Stimulated activated CD4-positive, alpha-beta T cell treated with anti-CD3 and anti-CD28 coated beads, Interleukin-4, amount 100 ng/mL, for 48 hours (primary cell): Measurements from ENCODE around the gene ARPC2.
A peak's percentile ranks its signal among the peaks of the same experiment; 100 is the strongest.
"Not testable (repeated sequence)": the region's sequence is repeated elsewhere in the genome, so short reads cannot be mapped to it uniquely, and the experiment has no call there.

Experiments
- DNase-seq, 2 donors: peaks; one replicate each; pipeline ENCODE4 v3.0.0-alpha.2; 2020; ENCODE audit warnings: low read depth in 2 of 2

Gene ARPC2

GRCh38 chr2:218270721-218271486, 53.9 kb downstream of the ARPC2 start:
- no peak for DNase-seq

DNA sequence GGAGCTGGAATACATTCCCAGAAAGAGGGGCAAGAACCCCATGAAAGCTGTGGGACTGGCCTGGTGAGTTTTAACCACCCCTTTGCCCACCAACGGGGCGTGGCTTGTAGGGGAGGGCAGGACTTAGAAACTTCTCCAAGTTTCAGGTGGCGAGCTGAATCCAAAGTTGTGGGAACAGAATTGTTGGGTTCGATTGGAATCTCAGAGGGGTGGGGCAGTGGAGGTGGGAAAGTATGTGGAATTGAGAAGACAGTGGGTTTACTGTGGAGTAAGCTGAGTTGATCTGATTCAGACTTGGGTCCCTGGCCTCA, 54.5 kb downstream of the ARPC2 start:
- no peak for DNase-seq

GRCh38 chr2:218271865-218272530, 55.0 kb downstream of the ARPC2 start:
- DNase-seq: no peak

DNA sequence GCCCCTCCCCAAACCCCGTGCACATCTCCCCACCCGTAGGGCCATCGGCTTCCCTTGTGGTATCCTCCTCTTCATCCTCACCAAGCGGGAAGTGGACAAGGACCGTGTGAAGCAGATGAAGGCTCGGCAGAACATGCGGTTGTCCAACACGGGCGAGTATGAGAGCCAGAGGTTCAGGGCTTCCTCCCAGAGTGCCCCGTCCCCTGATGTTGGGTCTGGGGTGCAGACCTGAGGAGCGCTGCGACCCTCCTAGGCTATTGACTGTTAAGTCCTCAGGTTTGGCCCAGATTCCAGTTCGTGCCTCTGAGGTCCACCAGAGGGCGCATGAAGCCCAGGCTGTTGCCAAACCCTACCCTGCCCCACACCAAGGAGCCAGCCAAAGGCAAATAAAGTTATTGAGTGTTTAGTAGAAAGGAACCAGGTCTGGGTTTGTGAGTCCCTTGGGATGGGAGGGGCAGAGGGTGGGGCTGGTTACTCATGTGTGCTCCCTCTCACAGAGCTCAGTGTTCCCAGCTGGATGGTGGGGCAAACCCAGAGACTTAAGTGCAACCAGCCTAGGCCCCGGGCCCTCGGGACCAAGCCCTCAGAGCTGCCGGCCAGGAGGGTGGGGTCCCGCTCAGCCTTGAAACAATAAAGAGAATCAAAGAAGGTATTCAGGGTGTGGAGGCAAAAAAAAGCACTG, 55.7 kb downstream of the ARPC2 start:
- DNase-seq: peak; percentile 64 to 68

- not testable (repeated sequence) for DNase-seq
These were observed 56.4 kb downstream of the ARPC2 start for GRCh38 chr2:218273214-218273907.

GRCh38 chr2:218273908-218274249, 56.9 kb downstream of the ARPC2 start:
- DNase-seq: no peak

DNA sequence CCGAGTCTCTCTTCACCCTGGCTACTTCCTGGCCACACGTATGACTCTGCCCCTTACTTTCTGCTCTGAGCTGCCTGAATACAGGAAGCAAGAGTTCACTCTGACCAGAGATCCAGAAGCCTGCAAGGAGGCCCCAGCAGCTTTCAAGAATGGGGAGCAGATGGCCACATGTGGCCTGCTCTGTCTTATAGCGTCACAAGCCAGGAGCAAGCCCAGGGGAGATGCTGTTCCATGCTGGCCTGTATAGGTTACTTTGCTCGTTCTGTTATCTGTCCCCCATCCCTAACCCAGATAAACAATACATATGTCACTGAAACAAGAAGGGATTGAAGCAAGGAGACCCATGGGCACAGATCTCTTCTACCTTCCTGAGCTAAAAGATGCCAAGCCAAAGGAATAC, 57.6 kb downstream of the ARPC2 start:
- DNase-seq: no peak

GRCh38 chr2:218275371-218276072, 58.5 kb downstream of the ARPC2 start:
- no peak for DNase-seq

DNA sequence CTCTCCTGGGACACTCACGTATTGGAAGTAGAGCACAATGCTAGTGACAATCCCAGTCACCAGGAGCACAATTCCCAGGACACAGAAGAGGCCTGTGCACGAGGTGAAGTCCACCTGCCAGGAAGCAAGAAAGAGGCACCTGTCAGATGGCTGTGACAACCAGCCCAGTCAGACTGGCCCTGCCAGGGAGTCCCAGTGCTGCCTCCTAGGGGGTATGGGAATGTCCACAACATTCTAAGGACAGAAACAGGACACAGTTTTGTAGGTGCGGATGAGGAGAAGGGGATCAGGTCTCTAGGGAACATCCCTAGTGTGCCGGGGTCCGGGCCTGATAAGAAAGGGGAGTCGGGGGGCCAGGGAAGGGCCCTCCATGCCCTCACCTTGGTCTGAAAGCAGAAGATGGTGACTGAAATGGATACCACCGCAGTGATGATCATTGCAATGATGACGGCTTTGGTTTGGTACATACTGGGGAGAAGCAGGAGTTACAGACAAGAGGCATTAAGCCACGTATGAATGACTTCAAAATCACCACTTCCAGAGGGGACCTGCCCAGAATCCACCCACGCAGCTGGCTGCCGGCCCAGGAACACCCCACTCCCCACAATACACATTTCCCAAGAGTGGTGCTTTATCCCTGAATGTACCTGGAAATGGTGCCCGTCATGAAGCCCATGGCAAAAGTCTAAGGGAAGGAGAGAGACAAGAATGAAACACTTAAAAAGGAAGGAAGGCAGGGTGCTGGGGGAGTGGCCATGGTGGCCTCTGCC, 60.2 kb downstream of the ARPC2 start:
- DNase-seq: no peak

DNA sequence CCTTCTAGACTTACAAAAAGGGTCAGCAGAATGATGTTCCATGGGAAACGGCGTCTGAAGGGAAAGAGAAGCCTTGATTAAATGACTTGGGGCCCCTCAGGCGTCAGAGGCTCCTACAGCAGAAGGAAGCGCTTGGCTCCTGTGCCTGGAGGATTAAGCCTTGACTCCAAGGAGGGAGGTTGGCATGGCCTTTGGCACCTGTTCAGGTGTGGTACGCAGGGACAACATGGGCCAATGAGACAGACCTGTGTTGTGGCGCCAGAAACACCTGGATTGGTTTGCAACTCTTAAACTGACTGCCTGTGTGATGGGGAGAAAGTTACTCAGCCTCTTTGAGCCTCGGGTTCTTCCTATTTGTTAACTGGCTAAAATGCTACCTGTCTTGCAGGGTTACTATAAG, 60.9 kb downstream of the ARPC2 start:
- no peak for DNase-seq

- DNase-seq: no peak
These were observed 61.8 kb downstream of the ARPC2 start for GRCh38 chr2:218278531-218279360.

GRCh38 chr2:218280260-218280870, 63.4 kb downstream of the ARPC2 start:
- DNase-seq: no peak

- no peak for DNase-seq
These were observed 64.5 kb downstream of the ARPC2 start for GRCh38 chr2:218281449-218281848.

DNA sequence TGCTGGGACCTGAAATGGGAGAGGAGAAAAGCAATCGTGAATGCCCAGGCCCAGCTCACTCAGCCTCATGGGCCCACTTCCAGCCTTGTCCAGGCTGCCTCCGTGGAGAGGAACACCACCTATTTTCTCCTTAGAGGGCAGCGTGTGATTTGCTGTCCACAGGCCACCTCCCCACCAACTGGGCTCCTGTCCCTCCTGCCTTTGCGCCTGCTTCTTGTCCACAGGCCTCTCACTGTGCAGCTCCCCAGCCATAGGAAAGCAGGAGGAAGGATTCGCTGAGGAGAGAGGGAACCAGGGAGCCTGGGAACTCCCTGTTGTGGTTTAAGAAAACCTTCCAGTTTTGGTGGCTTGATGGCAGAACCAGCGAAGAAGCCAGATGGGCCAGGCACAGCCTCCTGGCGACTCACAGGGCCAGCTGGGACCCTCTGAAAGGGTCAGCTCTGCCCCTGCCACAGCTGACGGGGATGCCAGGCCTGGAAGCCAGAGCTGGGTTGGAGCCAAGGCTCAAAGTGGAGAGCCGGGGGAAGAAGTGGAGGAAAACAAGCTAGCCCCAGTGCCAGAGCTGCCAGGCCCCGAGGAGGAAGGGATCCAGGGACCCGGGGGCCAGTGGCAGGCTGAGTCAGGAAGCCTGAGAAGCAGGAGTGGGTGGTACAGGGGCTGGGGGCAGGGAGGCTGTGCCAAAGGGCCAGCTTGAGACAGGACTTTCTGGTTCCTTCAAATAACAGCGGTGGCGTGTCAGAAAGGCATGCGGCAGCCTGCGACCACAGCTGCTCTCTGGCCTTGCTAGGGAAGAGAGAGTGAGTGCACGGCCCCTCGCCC, 65.4 kb downstream of the ARPC2 start:
- DNase-seq: no peak

DNA sequence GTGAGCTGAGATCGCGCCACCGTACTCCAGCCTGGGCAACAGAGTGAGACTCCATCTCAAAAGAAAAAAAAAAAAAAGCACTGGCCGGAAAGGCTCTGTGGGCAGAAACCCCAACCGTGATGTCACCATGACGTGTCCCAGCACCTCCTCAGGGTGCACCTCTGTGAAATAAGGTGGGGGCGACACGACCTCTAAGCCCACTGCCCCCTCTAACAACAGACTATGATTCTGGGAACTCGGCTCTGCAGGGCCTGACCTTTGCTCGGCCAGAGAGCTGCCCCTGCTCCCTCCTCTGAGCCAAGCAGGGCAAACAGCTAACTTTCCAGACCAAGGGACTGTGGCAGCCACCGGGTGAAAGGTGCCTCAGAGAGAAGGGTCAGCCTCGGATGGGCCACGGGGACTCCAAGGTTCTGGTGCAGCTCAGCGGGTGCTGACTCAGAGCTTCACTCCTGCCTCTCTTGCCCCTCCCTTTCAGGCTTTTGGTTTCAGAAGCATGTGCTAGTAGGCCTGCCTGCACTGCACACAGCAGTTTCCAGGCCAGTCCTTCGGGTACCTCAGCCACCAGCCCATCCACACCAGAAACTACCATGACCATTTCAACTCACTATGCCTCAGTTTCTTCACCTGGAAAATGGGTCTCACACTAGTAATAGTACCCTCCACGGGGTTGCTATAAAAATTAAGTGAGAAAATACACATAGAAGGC, 67.3 kb downstream of the ARPC2 start:
- peak in 1 of 2 donors; percentile 58 for DNase-seq

DNA sequence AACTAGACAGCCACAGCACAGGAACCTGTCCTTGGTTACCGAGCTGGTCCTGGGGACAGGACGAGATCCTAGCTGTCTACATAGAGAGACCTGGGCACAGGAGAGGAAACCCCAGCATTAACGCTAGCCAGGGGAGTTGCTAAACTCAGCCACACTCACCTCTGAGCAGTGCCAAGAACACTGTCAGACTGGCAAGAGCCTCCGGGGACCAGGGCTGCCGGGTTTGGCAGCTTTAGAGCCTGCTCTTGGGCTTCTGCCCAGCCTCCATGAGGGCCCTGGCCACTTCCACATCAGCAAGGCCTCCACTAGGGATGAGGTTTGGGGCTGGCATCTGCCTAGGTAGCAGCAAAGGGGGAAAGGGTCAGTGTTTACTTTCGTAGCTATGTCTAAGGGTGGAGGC, 68.6 kb downstream of the ARPC2 start:
- no peak for DNase-seq

GRCh38 chr2:218286570-218287459, 69.8 kb downstream of the ARPC2 start:
- peak; percentile 64 to 74 for DNase-seq
